ENCODE results near the gene ZFYVE27. TPM values are rescaled to one million over a fixed set of nuclear protein-coding genes. Genes with fewer than 3 reads are reported as not detected.
A peak's percentile ranks its signal among the peaks of the same experiment; 100 is the strongest.

The ZFYVE27 gene
- total RNA-seq, 1 donor from 2014 or later: 40.7 TPM

DNA sequence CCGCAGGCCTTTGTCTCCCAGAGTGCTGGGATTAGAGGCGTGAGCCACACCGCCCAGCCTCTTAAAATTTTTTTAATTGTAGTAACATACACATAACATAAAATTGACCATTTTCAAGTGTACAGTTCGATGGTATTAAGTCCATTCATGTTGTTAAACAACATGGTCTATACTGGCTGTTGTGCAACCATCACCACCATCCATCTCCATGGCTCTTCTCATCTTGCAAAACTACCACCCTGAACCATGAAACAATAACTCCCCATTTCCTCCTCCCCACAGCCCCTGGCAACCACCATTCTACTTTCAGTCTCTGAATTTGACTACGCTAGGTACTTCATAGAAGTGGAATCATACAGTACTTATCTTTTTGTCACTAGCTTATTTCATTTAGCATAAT is 7.9 kb upstream of the ZFYVE27 start:
- no peaks in the 10 kb centered on the region for H3K9me3 Mint-ChIP-seq
- DNase-seq (ENCODE audit: low spot score in 2 of 2, unreplicated experiment in 2 of 2): no peak
- no peak overlapping the region for H3K27ac Mint-ChIP-seq
- peaks cover 1% of the 10 kb centered on the region for H3K27me3 Mint-ChIP-seq (ENCODE audit: low read depth)
- TF ChIP-seq, protein P1, sequence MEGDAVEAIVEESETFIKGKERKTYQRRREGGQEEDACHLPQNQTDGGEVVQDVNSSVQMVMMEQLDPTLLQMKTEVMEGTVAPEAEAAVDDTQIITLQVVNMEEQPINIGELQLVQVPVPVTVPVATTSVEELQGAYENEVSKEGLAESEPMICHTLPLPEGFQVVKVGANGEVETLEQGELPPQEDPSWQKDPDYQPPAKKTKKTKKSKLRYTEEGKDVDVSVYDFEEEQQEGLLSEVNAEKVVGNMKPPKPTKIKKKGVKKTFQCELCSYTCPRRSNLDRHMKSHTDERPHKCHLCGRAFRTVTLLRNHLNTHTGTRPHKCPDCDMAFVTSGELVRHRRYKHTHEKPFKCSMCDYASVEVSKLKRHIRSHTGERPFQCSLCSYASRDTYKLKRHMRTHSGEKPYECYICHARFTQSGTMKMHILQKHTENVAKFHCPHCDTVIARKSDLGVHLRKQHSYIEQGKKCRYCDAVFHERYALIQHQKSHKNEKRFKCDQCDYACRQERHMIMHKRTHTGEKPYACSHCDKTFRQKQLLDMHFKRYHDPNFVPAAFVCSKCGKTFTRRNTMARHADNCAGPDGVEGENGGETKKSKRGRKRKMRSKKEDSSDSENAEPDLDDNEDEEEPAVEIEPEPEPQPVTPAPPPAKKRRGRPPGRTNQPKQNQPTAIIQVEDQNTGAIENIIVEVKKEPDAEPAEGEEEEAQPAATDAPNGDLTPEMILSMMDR (IDR thresholded peaks at IDR 0.05; ENCODE audit: unreplicated experiment): no peak
- no peak overlapping the region for H3K4me3 Mint-ChIP-seq
- H3K4me1 Mint-ChIP-seq: no peaks in the 10 kb centered on the region
- H3K36me3 Mint-ChIP-seq: no peaks in the 10 kb centered on the region

DNA sequence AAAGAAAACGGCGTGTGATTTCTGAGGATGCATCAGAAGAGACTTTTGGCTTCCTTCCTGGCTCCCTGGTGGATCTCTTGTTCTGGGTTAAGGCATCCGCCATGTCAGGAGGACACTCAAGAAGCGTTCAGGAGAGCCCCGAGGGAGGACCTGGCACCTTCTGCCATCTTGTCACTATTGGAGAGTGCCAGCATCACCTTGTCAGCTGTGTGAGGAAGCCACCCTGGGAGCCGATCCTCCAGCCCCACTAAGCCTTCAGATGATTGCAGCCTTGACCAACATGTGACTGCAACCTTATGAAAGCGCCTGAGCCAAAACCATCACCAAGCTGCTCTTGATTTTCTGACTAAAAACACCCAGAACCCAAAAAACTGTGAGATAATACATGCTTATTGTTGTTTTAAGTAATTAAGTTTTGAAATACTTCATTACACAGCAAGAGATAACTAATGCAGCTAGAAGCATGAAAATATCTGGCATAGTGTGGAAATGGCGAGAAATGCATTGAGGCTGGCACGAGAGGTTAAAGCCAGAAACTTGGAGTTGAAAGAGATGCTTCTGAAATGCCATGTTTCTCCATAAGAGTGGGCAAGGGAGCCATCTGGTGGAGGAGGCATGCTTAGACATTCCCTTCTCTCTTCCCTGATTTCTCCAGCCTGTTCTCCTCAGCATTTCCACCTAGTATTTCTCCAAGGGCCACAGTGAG is 5.4 kb upstream of the ZFYVE27 start:
- Mint-ChIP-seq H3K27ac (no peak overlapping the region), H3K27me3 (ENCODE audit: low read depth) (peaks cover 11% of the 10 kb centered on the region), H3K9me3 (no peaks in the 10 kb centered on the region), H3K4me1 (no peaks in the 10 kb centered on the region), H3K36me3 (no peaks in the 10 kb centered on the region), H3K4me3 (no peak overlapping the region)
- peak in 1 of 2 experiments; percentile 74 for DNase-seq (ENCODE audit: low spot score in 2 of 2, unreplicated experiment in 2 of 2)
- TF ChIP-seq, protein P1 (IDR thresholded peaks at IDR 0.05; ENCODE audit: unreplicated experiment): peak; percentile 61

DNA sequence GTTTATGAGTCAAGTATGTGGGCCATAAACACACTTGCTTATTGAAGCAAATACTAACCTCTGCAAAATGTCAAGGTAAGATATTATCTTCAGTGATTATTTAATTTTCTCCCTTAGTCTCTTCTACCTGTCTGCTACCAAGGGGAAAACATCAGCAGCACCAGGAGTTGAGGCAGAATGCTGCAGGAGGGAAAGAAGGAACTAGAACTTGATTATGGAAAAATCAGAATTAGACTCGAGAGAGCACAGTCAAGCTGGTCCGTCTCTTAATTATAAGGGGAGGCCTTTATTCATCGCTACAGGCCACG is 4.9 kb upstream of the ZFYVE27 start:
- DNase-seq (ENCODE audit: low spot score in 2 of 2, unreplicated experiment in 2 of 2): no peak
- H3K4me3 Mint-ChIP-seq: no peak overlapping the region
- TF ChIP-seq, protein P1 (IDR thresholded peaks at IDR 0.05; ENCODE audit: unreplicated experiment): peak; percentile 31
- peaks cover 3% of the 10 kb centered on the region for H3K4me1 Mint-ChIP-seq
- H3K27ac Mint-ChIP-seq: no peak overlapping the region
- H3K27me3 Mint-ChIP-seq (ENCODE audit: low read depth): peaks cover 11% of the 10 kb centered on the region
- H3K36me3 Mint-ChIP-seq: no peaks in the 10 kb centered on the region
- H3K9me3 Mint-ChIP-seq: no peaks in the 10 kb centered on the region

GRCh38 chr10:97733256-97733655 is 3.7 kb upstream of the ZFYVE27 start:
- no peaks in the 10 kb centered on the region for H3K36me3 Mint-ChIP-seq
- TF ChIP-seq, protein P1 (IDR thresholded peaks at IDR 0.05; ENCODE audit: unreplicated experiment): no peak
- H3K4me1 Mint-ChIP-seq: peaks cover 11% of the 10 kb centered on the region
- H3K27ac Mint-ChIP-seq: no peak overlapping the region
- no peaks in the 10 kb centered on the region for H3K9me3 Mint-ChIP-seq
- H3K4me3 Mint-ChIP-seq: no peak overlapping the region
- peaks cover 11% of the 10 kb centered on the region for H3K27me3 Mint-ChIP-seq (ENCODE audit: low read depth)
- no peak for DNase-seq (ENCODE audit: low spot score in 2 of 2, unreplicated experiment in 2 of 2)

- no peak overlapping the region for H3K27ac Mint-ChIP-seq
- H3K36me3 Mint-ChIP-seq: no peaks in the 10 kb centered on the region
- no peak overlapping the region for H3K4me3 Mint-ChIP-seq
- no peaks in the 10 kb centered on the region for H3K9me3 Mint-ChIP-seq
- H3K4me1 Mint-ChIP-seq: peaks cover 15% of the 10 kb centered on the region
- no peak for DNase-seq (ENCODE audit: low spot score in 2 of 2, unreplicated experiment in 2 of 2)
- TF ChIP-seq, protein P1 (IDR thresholded peaks at IDR 0.05; ENCODE audit: unreplicated experiment): no peak
- H3K27me3 Mint-ChIP-seq (ENCODE audit: low read depth): peaks cover 11% of the 10 kb centered on the region
Measured at GRCh38 chr10:97734021-97734420, 2.9 kb upstream of the ZFYVE27 start.

All from mesothelial cell of epicardium (in vitro differentiated cells).